Fibroblast of lung (primary cell): ENCODE data around the gene RAB27B.

ENCODE experiments used
- EZH2 ChIP-seq: IDR thresholded peaks from 2 replicates; pipeline ENCODE4 v1.5.1; 2012; ENCODE audit warnings: low read length, control low read depth, mild to moderate bottlenecking; ENCODE audit errors: missing control alignments
- TF ChIP-seq, protein P1 (sequence below), 2 donors: IDR thresholded peaks in 1 of 2; conservative IDR thresholded peaks in 1 of 2; 1 replicate in 1 of 2; 2 replicates in 1 of 2; pipeline ENCODE4 v1.5.1; 2011 to 2012; ENCODE audit warnings: low read length in 2 of 2, control low read depth in 1 of 2, inconsistent platforms in 1 of 2, low read depth in 1 of 2, mild to moderate bottlenecking in 1 of 2

DNA sequence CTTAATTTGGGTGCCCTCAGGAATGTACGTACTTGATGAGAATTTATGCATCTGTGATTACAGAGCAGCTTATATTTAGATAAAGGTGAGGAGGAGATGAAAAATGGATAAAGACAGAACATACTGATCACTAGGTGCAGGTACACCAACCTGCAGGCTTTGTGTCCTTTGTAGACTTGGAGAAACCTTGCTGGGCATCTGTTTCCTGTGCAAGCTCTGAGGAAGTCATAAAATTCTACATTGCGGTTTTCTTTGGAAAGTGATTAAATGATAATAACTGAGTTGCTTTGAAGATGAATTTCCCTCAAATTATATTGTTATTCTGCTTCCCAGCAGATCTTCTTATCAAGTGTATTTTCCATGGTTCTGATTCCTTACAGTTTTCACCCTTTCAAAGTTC, 7.7 kb downstream of the RAB27B start:
- TF ChIP-seq, protein P1, sequence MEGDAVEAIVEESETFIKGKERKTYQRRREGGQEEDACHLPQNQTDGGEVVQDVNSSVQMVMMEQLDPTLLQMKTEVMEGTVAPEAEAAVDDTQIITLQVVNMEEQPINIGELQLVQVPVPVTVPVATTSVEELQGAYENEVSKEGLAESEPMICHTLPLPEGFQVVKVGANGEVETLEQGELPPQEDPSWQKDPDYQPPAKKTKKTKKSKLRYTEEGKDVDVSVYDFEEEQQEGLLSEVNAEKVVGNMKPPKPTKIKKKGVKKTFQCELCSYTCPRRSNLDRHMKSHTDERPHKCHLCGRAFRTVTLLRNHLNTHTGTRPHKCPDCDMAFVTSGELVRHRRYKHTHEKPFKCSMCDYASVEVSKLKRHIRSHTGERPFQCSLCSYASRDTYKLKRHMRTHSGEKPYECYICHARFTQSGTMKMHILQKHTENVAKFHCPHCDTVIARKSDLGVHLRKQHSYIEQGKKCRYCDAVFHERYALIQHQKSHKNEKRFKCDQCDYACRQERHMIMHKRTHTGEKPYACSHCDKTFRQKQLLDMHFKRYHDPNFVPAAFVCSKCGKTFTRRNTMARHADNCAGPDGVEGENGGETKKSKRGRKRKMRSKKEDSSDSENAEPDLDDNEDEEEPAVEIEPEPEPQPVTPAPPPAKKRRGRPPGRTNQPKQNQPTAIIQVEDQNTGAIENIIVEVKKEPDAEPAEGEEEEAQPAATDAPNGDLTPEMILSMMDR (conservative IDR thresholded peaks at IDR 0.05 in 1 of 2, IDR thresholded peaks at IDR 0.05 in 1 of 2; ENCODE audit: low read depth in 1 of 2, low read length in 2 of 2), result no peak
- no peak for TF ChIP-seq EZH2
